ENCODE data around the gene ASCC1.
"Not testable (repeated sequence)": the region's sequence is repeated elsewhere in the genome, so short reads cannot be mapped to it uniquely, and the experiment has no call there.

ASCC1 gene

DNA sequence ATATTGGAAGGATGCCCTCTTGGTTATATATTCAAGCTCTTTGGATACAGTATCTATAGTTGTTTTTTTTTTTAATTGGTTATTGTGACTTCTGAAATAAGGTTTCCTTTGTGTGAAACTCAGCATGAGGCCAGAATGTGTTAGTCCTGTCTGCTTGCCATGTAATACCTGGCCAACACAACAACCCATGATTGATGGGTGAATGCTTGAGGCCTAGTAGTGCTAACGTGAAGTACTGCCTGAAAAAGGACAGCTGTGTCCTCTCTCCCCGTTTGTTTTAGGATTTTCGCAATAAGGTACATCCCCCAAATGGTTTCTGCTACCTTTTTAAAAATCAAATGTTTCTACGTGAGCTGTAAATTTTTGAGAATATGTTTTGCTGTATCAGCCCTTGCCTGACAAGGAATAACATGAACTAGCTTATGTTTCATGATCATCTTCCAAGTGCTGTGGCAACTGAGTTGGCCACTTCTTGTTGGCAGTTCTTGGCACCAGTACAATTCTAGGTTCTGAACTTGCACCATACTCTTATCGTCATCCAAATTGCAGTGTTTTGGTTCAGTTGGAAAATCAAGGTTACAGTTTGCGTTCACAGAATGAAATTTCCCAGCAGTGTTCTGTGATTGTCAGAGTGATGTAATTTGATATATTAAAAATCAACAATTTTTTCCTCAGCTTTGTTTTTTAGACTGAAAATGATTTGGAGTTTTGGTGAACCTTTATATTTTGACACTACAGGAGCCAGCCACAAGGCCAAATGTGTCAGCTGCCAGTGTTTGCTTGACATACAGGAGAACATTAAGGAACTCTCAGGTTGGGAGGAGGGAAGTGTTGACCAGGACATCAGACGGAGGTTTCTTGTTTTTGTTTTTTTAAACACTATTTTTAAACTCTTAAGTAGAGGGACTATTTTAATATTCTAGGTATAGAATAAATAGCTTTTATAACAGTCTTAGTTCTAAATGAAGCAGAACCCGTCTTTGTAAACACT, 13.5 kb upstream of the ASCC1 start:
- in situ Hi-C loops (cut with HindIII; ENCODE audit: low sequenced_read_pairs): no loop called here
- no peak overlapping the region for H3K4me3 ChIP-seq (ENCODE audit: low read depth, low read length)
- no peak for DNase-seq (ENCODE audit: low read depth)
- TF ChIP-seq, protein P1, sequence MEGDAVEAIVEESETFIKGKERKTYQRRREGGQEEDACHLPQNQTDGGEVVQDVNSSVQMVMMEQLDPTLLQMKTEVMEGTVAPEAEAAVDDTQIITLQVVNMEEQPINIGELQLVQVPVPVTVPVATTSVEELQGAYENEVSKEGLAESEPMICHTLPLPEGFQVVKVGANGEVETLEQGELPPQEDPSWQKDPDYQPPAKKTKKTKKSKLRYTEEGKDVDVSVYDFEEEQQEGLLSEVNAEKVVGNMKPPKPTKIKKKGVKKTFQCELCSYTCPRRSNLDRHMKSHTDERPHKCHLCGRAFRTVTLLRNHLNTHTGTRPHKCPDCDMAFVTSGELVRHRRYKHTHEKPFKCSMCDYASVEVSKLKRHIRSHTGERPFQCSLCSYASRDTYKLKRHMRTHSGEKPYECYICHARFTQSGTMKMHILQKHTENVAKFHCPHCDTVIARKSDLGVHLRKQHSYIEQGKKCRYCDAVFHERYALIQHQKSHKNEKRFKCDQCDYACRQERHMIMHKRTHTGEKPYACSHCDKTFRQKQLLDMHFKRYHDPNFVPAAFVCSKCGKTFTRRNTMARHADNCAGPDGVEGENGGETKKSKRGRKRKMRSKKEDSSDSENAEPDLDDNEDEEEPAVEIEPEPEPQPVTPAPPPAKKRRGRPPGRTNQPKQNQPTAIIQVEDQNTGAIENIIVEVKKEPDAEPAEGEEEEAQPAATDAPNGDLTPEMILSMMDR (IDR thresholded peaks at IDR 0.05; ENCODE audit: low read depth, low read length, missing control alignments): no peak

DNA sequence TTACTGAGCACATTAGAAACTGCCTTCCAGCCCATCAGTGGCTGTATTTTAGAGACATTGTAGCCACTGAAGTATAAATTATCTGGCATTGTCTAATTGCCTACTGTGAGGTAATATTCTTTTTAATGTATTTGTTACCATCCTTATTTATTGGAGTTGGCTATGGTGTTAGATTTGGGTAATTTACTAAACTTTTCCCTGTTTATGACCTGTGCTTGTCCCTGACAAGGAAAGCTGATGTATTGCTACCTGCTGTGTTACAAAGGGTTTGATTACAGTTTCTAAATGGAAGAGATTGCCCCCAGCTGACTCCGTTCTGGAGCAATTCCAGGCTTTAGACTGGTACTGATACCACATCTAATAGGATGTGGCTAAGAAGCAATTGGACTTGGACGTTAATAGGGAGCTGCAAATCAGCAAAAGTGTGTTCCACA, 12.3 kb upstream of the ASCC1 start:
- TF ChIP-seq, protein P1 (IDR thresholded peaks at IDR 0.05; ENCODE audit: low read depth, low read length, missing control alignments): no peak
- H3K4me3 ChIP-seq (ENCODE audit: low read depth, low read length): no peak overlapping the region
- DNase-seq (ENCODE audit: low read depth): no peak
- in situ Hi-C loops (cut with HindIII; ENCODE audit: low sequenced_read_pairs): no loop called here

DNA sequence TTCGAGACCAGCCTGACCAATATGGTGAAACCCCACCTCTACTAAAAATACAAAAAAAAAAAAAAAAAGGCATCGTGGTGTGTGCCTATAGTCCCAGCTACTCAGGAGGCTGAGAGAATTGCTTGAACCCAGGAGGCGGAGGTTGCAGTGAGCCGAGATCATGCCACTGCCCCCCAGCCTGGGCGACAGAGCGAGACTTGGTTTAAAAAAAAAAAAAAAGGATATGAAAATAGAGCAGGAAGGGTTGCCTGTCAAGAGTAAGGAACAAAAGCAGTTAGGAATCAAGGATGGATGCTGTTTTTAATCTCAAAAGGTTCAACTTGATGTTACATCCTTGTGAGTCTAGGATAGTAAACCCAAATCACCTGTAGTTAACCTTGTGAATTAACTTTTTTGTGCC, 11.8 kb upstream of the ASCC1 start:
- TF ChIP-seq, protein P1 (IDR thresholded peaks at IDR 0.05; ENCODE audit: low read depth, low read length, missing control alignments): no peak
- no peak for DNase-seq (ENCODE audit: low read depth)
- H3K4me3 ChIP-seq (ENCODE audit: low read depth, low read length): no peak overlapping the region
- in situ Hi-C loops (cut with HindIII; ENCODE audit: low sequenced_read_pairs): no loop called here

DNA sequence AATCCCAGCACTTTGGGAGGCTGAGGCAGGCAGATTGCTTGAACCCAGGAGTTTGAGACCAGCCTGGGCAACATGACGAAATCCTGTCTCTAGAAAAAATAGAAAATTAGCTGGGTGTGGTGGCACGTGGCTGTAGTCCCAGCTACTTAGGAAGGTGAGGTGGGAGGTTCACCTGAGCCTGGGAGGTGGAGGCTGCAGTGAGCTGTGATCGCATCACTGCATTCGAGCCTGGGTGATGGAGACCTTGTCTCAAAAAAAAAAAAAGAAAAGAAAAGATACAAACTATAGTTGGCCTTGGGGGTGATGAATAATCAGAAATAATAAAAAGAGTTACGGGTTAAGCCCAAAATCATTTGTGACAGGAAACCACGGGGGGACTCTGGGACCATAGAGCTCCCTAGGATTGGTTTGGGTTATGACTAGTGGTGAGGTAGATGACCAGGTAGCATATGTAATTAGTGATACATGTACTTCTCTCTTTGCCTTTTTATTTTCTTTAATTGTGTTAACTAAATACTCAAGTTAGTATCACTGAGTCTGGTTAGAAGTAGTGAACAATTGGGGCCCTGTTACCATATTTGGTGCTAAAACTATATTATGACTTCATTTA, 10.4 kb upstream of the ASCC1 start:
- H3K4me3 ChIP-seq (ENCODE audit: low read depth, low read length): no peak overlapping the region
- no peak for DNase-seq (ENCODE audit: low read depth)
- TF ChIP-seq, protein P1 (IDR thresholded peaks at IDR 0.05; ENCODE audit: low read depth, low read length, missing control alignments): no peak
- in situ Hi-C loops (cut with HindIII; ENCODE audit: low sequenced_read_pairs): no loop called here

DNA sequence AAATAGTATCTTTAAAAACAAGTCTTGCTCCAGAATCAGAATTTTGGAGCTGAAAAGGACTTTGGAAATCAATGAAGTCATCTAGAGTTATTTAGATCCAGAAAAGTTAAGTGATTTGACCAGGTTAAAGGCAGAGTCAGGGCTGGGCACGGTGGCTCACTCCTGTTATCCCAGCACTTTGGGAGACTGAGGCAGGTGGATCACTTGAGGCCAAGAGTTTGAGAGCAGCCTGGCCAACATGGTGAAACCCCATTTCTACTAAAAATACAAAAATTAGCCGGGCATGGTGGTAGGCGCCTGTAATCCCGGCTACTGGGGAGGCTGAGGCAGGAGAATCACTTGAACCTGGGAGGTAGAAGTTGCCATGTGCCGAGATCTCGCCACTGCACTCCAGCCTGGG, 8.1 kb upstream of the ASCC1 start:
- DNase-seq (ENCODE audit: low read depth); H3K4me3 ChIP-seq (ENCODE audit: low read depth, low read length); in situ Hi-C loops (cut with HindIII; ENCODE audit: low sequenced_read_pairs): not testable (repeated sequence)

DNA sequence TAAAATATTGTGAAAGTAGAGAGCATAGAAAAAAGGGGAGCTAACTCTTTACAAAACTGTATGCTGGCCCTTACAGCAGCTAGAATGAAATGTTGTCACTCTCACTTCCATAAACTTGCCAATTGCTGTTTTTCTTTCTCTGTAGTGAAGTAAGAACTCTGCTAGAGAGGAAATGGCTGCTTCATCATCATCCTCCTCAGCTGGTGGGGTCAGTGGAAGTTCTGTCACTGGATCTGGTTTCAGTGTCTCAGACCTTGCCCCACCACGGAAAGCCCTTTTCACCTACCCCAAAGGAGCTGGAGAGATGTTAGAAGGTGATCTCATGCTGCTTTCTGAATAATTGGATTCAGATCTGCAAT, 7.6 kb upstream of the ASCC1 start:
- no peak for DNase-seq (ENCODE audit: low read depth)
- TF ChIP-seq, protein P1 (IDR thresholded peaks at IDR 0.05; ENCODE audit: low read depth, low read length, missing control alignments): no peak
- no peak overlapping the region for H3K4me3 ChIP-seq (ENCODE audit: low read depth, low read length)
- in situ Hi-C loops (cut with HindIII; ENCODE audit: low sequenced_read_pairs): no loop called here

DNA sequence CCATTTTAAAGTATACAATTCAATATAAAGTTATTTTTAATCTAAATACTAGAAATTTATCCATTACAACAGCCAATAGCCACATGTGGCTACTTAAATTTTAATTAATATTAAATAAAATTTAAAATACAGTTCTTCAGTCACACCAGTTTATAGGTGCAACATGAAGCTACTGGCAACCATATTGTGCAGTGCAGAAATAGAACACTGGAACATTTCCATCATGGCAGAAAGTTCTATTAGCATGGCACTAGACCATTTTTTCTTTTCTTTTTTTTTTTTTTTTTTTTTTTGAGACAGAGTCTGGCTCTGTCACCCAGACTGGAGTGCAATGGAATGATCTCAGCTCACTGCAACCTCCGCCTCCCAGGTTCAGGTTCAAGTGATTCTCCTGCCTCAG, 5.2 kb upstream of the ASCC1 start:
- in situ Hi-C loops (cut with HindIII; ENCODE audit: low sequenced_read_pairs): no loop called here
- DNase-seq (ENCODE audit: low read depth): no peak
- H3K4me3 ChIP-seq (ENCODE audit: low read depth, low read length): no peak overlapping the region
- TF ChIP-seq, protein P1 (IDR thresholded peaks at IDR 0.05; ENCODE audit: low read depth, low read length, missing control alignments): no peak
